ENCODE results near the gene CYTH4. TPM values are rescaled to one million over a fixed set of nuclear protein-coding genes. Genes with fewer than 3 reads are reported as not detected.

The CYTH4 gene
- polyA plus RNA-seq, 2 of the 4 experiments (the other 2 are of a cell fraction): 0.05 to 0.10 TPM

DNA sequence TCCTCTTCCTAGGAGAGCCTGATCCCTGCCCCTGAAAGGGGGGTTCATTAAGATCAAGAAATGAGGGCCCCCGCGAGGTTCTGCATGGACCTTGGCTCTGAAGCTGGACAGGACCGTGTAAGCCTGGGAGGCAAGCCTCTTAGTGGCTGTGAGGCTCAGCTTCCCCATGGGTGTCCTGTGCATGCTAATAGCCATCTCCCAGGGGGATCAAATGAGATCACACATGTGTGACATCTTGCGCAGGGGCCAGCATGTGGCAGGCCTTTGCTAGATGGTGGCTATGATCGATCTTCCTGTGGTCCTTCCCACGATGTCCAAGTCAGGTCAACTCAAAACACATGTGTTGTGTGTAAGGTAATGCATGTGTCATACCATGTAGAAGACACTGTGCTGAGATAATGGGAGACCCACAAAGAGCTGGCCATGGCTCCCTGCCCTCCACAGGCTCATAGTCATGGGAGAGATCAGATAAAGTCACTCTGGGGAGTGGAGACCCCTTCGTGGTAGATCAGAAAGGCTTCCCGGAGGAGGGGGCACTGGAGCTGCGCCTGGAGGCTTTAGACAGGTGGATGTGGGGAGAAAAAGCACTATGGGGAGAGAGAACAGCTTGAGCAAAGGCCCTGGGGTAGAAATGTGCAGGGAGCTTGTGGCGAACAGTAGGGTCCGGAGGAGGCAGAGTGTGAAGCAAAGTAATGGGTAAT, 41.9 kb upstream of the CYTH4 start (continued):
- TF ChIP-seq, protein P1, sequence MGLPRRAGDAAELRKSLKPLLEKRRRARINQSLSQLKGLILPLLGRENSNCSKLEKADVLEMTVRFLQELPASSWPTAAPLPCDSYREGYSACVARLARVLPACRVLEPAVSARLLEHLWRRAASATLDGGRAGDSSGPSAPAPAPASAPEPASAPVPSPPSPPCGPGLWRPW (IDR thresholded peaks at IDR 0.05): no peak
- TF ChIP-seq, protein P2, sequence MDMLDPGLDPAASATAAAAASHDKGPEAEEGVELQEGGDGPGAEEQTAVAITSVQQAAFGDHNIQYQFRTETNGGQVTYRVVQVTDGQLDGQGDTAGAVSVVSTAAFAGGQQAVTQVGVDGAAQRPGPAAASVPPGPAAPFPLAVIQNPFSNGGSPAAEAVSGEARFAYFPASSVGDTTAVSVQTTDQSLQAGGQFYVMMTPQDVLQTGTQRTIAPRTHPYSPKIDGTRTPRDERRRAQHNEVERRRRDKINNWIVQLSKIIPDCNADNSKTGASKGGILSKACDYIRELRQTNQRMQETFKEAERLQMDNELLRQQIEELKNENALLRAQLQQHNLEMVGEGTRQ (IDR thresholded peaks at IDR 0.05): no peak
- TF ChIP-seq TFCP2L1 (CRISPR knock-in tag; IDR thresholded peaks at IDR 0.05) (no peak), NPAS2 (CRISPR knock-in tag; IDR thresholded peaks at IDR 0.05; ENCODE audit: borderline replicate concordance) (no peak)

DNA sequence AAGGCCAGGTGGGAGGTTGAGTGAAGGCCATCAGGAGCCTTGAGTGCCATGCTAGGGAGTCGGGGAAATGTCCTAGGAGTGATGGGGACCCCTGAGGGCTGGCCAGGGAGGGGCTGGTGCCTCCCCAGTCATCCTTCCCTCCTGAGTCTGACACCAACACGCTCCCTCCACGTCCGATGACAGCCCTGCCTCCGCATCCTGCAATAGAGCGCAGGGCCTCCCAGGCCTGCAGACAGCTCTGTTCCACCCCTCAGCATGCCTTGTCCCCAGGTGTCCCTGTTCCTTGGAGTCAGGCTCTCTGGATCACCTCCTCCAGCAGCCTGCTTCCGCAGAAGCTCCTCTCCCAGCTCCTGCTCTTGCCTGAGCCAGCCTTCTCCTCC, 41.4 kb upstream of the CYTH4 start:
- ChIA-PET CTCF (interaction anchor here (0.9 to 2.5 kb wide), 3 partner anchors 9 to 74 kb away, joined by 5 to 15 read pairs (median 5); no protein-coding TSS in a partner anchor), POLR2A (no interaction called here)
- FAIRE-seq (no peak), ATAC-seq (no peak), DNase-seq (ENCODE audit: low read depth in 1 of 2, low spot score in 1 of 2) (no peak)
- WGBS (ENCODE audit: missing lambda C conversion rate): 88% methylated on average over 7 of the region's 7 CpGs
- TF ChIP-seq RAD21 (conservative IDR thresholded peaks at IDR 0.05 in 1 of 2, IDR thresholded peaks at IDR 0.05 in 1 of 2): no peak
- TF ChIP-seq, protein P3, sequence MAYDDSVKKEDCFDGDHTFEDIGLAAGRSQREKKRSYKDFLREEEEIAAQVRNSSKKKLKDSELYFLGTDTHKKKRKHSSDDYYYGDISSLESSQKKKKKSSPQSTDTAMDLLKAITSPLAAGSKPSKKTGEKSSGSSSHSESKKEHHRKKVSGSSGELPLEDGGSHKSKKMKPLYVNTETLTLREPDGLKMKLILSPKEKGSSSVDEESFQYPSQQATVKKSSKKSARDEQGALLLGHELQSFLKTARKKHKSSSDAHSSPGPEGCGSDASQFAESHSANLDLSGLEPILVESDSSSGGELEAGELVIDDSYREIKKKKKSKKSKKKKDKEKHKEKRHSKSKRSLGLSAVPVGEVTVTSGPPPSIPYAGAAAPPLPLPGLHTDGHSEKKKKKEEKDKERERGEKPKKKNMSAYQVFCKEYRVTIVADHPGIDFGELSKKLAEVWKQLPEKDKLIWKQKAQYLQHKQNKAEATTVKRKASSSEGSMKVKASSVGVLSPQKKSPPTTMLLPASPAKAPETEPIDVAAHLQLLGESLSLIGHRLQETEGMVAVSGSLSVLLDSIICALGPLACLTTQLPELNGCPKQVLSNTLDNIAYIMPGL (CRISPR knock-in tag; IDR thresholded peaks at IDR 0.05; ENCODE audit: borderline replicate concordance): no peak
- no peak for TF ChIP-seq FOSB (CRISPR knock-in tag; IDR thresholded peaks at IDR 0.05)
- TF ChIP-seq, protein P1 (IDR thresholded peaks at IDR 0.05): no peak
- H3K4me2 ChIP-seq: no peak overlapping the region
- peaks cover 3% of the 10 kb centered on the region; the same call in 1 of the 3 replicates for H3K4me1 ChIP-seq
- H3K27ac ChIP-seq: no peak overlapping the region
- no peaks in the 10 kb centered on the region for H3K9me3 ChIP-seq
- no peak overlapping the region for H3K4me3 ChIP-seq

DNA sequence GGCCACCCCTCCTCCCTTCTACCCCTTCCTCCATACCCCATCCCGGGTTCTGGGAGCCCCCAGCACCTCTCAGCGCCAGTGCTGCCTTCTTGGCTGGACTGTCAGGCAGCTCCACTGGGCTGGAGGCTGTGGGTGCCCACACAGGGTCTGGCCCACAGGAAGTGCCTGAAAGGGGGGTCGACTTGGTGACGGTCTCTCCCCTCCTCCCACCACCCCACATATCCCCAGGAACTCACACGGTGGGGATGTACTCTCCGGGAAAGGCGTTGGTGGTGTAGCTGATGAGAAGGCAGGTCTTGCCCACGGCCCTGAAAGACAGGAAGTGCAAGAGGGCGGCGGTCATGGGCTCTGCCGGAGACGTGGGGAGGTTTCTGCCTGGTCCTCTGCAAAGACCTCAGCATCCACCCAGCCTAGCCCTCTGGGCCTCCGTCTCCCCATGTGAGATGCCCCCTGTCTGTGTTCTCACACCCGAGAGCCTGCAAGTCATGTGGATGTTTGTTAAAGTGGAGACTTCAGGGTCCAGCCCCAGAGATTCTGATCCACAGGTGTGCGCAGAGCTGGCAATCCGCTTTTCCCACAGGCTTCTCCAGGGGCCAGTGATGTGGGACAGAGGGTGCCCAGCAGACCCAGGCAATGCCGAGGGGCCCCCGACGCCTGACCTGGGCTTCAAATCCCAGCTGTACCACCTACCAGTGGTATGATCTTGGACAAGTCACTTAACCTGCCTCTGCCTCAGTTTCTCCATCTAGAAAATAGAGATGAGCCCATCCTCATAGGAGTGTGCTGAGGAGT, 40.8 kb upstream of the CYTH4 start:
- CTCF ChIA-PET: interaction anchor here (0.8 to 4.9 kb wide), 6 partner anchors 9 to 73 kb away, joined by 3 to 42 read pairs (median 6); no protein-coding TSS in a partner anchor
- FAIRE-seq (no peak), ATAC-seq (no peak), DNase-seq (ENCODE audit: low read depth in 1 of 2, low spot score in 1 of 2) (no peak)
- Histone ChIP-seq H3K27ac (no peak overlapping the region), H3K4me3 (no peak overlapping the region), H3K9me3 (no peaks in the 10 kb centered on the region), H3K4me2 (no peak overlapping the region), H3K4me1 (peaks cover 3% of the 10 kb centered on the region; the same call in 1 of the 3 replicates)
- no peak for TF ChIP-seq MAZ (IDR thresholded peaks at IDR 0.05; ENCODE audit: borderline replicate concordance, low read depth, low read length)
- TF ChIP-seq HOXB5 (CRISPR knock-in tag; IDR thresholded peaks at IDR 0.05): no peak
- TF ChIP-seq SREBF2 (IDR thresholded peaks at IDR 0.05): no peak
- TF ChIP-seq TP53 (CRISPR knock-in tag; IDR thresholded peaks at IDR 0.05): no peak
- TF ChIP-seq RCOR1 (IDR thresholded peaks at IDR 0.05; ENCODE audit: low read depth, low read length): no peak
- no peak for TF ChIP-seq BHLHE40 (IDR thresholded peaks at IDR 0.05; ENCODE audit: low read depth, low read length)
- TF ChIP-seq, protein P4, sequence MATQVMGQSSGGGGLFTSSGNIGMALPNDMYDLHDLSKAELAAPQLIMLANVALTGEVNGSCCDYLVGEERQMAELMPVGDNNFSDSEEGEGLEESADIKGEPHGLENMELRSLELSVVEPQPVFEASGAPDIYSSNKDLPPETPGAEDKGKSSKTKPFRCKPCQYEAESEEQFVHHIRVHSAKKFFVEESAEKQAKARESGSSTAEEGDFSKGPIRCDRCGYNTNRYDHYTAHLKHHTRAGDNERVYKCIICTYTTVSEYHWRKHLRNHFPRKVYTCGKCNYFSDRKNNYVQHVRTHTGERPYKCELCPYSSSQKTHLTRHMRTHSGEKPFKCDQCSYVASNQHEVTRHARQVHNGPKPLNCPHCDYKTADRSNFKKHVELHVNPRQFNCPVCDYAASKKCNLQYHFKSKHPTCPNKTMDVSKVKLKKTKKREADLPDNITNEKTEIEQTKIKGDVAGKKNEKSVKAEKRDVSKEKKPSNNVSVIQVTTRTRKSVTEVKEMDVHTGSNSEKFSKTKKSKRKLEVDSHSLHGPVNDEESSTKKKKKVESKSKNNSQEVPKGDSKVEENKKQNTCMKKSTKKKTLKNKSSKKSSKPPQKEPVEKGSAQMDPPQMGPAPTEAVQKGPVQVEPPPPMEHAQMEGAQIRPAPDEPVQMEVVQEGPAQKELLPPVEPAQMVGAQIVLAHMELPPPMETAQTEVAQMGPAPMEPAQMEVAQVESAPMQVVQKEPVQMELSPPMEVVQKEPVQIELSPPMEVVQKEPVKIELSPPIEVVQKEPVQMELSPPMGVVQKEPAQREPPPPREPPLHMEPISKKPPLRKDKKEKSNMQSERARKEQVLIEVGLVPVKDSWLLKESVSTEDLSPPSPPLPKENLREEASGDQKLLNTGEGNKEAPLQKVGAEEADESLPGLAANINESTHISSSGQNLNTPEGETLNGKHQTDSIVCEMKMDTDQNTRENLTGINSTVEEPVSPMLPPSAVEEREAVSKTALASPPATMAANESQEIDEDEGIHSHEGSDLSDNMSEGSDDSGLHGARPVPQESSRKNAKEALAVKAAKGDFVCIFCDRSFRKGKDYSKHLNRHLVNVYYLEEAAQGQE (IDR thresholded peaks at IDR 0.05): no peak
- WGBS (ENCODE audit: missing lambda C conversion rate): 82% methylated on average over 16 of the region's 19 CpGs
- POLR2A ChIA-PET: no interaction called here
